GM18505 (cell line): ENCODE measurements around the gene MYO3B.

Experiments
- ATAC-seq: cut with Tn5 transposase; IDR thresholded peaks from one replicate; pipeline ENCODE4 v1.9.1; 2021; ENCODE audit not compliant: unreplicated experiment
- POLR2A ChIP-seq: IDR thresholded peaks from 4 replicates; pipeline ENCODE4 v1.6.1; 2011; ENCODE audit warnings: borderline replicate concordance; ENCODE audit not compliant: insufficient read depth, insufficient read length; ENCODE audit errors: extremely low read depth

MYO3B gene

GRCh38 chr2:170227507-170227947 is 49.6 kb downstream of the MYO3B start:
- TF ChIP-seq POLR2A, result no peak
- ATAC-seq, result no peak

- no peak for ATAC-seq
- no peak for TF ChIP-seq POLR2A
Measured at GRCh38 chr2:170227951-170228350, 50.0 kb downstream of the MYO3B start.

GRCh38 chr2:170228429-170228828 is 50.5 kb downstream of the MYO3B start:
- TF ChIP-seq POLR2A, result no peak
- ATAC-seq, result no peak

- no peak for ATAC-seq
- no peak for TF ChIP-seq POLR2A
Measured at GRCh38 chr2:170229125-170229524, 51.2 kb downstream of the MYO3B start.

GRCh38 chr2:170229744-170230143 is 51.8 kb downstream of the MYO3B start:
- no peak for ATAC-seq
- TF ChIP-seq POLR2A, result no peak

GRCh38 chr2:170235860-170236679 is 58.1 kb downstream of the MYO3B start:
- TF ChIP-seq POLR2A, result no peak
- ATAC-seq, result no peak

GRCh38 chr2:170236680-170237047 is 58.7 kb downstream of the MYO3B start:
- ATAC-seq, result no peak
- no peak for TF ChIP-seq POLR2A

GRCh38 chr2:170237572-170238120 is 59.7 kb downstream of the MYO3B start:
- no peak for ATAC-seq
- TF ChIP-seq POLR2A, result no peak

- no peak for ATAC-seq
- no peak for TF ChIP-seq POLR2A
Measured at GRCh38 chr2:170238776-170239175, 60.8 kb downstream of the MYO3B start.

GRCh38 chr2:170240629-170241028 is 62.7 kb downstream of the MYO3B start:
- no peak for TF ChIP-seq POLR2A
- ATAC-seq, result no peak

- no peak for ATAC-seq
- no peak for TF ChIP-seq POLR2A
Measured at GRCh38 chr2:170241756-170242155, 63.8 kb downstream of the MYO3B start.

- TF ChIP-seq POLR2A, result no peak
- ATAC-seq, result no peak
Measured at GRCh38 chr2:170243118-170243837, 65.3 kb downstream of the MYO3B start.

GRCh38 chr2:170243898-170244297 is 66.0 kb downstream of the MYO3B start:
- no peak for TF ChIP-seq POLR2A
- no peak for ATAC-seq

GRCh38 chr2:170244555-170244954 is 66.6 kb downstream of the MYO3B start:
- TF ChIP-seq POLR2A, result no peak
- ATAC-seq, result no peak

GRCh38 chr2:170245312-170245711 is 67.4 kb downstream of the MYO3B start:
- TF ChIP-seq POLR2A, result no peak
- no peak for ATAC-seq

GRCh38 chr2:170247333-170247732 is 69.4 kb downstream of the MYO3B start:
- no peak for TF ChIP-seq POLR2A
- ATAC-seq, result no peak
